K562 (cell line): ENCODE measurements around the gene DHDH. TPM values are rescaled to one million over a fixed set of nuclear protein-coding genes. Genes with fewer than 3 reads are reported as not detected.

ENCODE experiments used
- BACH1 ChIP-seq: fragments of 200-800 bp; sonication (Bioruptor generic); IDR thresholded peaks from 2 replicates; pipeline ENCODE4 v1.6.1; 2016; ENCODE audit warnings: missing genetic modification characterization, missing compliant biosample characterization
- CAMTA2 ChIP-seq: fragments of 250-450 bp; sonication (Bioruptor Pico); conservative IDR thresholded peaks from 2 replicates; pipeline ENCODE4 v1.5.1; 2022
- CBFA2T2 ChIP-seq: fragments of 450-650 bp; conservative IDR thresholded peaks from 2 replicates; pipeline ENCODE4 v1.6.1; 2017; ENCODE audit warnings: mild to moderate bottlenecking
- COPS2 ChIP-seq: fragments of 450-650 bp; conservative IDR thresholded peaks from 2 replicates; pipeline ENCODE4 v1.6.1; 2016; ENCODE audit warnings: mild to moderate bottlenecking, moderate library complexity
- ELF2 ChIP-seq: fragments of 250-450 bp; sonication (Bioruptor Pico); IDR thresholded peaks from 2 replicates; pipeline ENCODE4 v1.5.0; 2021; ENCODE audit warnings: mild to moderate bottlenecking
- ELF4 ChIP-seq: fragments of 450-650 bp; formaldehyde crosslinking; IDR thresholded peaks from 2 replicates; pipeline ENCODE4 v1.4.0; 2022; ENCODE audit warnings: missing genetic modification characterization
- FOXA1 ChIP-seq: fragments of 450-650 bp; IDR thresholded peaks from 2 replicates; pipeline ENCODE4 v1.6.1; 2016; ENCODE audit warnings: mild to moderate bottlenecking, borderline replicate concordance
- GATAD2A ChIP-seq: fragments of 450-650 bp; IDR thresholded peaks from 2 replicates; pipeline ENCODE4 v1.6.1; 2017
- NCOA2 ChIP-seq, 2 experiments: fragments of 450-650 bp; IDR thresholded peaks; 2 replicates each; pipeline ENCODE4 v1.6.1; 2018; ENCODE audit warnings: mild to moderate bottlenecking in 2 of 2, moderate library complexity in 1 of 2; ENCODE audit not compliant: partially characterized antibody in 2 of 2
- NFIX ChIP-seq: fragments of 250-450 bp; sonication (Bioruptor Pico); IDR thresholded peaks from 2 replicates; pipeline ENCODE4 v1.4.0; 2020; ENCODE audit warnings: low read depth, mild to moderate bottlenecking, moderate library complexity
- NFYB ChIP-seq: IDR thresholded peaks from 2 replicates; pipeline ENCODE4 v1.6.1; 2011; ENCODE audit warnings: mild to moderate bottlenecking, moderate library complexity; ENCODE audit not compliant: insufficient read length; ENCODE audit errors: extremely low read depth
- NR3C1 ChIP-seq: sonication (generic); formaldehyde crosslinking; IDR thresholded peaks from 2 replicates; pipeline ENCODE4 v1.8.1; 2022; ENCODE audit warnings: missing genetic modification reagents
- NRF1 ChIP-seq, 2 experiments: fragments of 450-650 bp; IDR thresholded peaks in 1 of 2; conservative IDR thresholded peaks in 1 of 2; 2 replicates each; pipeline ENCODE4 v1.6.1; 2014; ENCODE audit warnings: mild to moderate bottlenecking in 2 of 2
- TAF7 ChIP-seq: fragments of 450-650 bp; IDR thresholded peaks from 2 replicates; pipeline ENCODE4 v1.6.1; 2016; ENCODE audit warnings: missing genetic modification characterization, missing compliant biosample characterization
- YY1 ChIP-seq, 3 experiments: IDR thresholded peaks; 2 replicates each; pipeline ENCODE4 v1.6.1; 2011; ENCODE audit warnings: low read length in 2 of 3, mild to moderate bottlenecking in 2 of 3, moderate library complexity in 2 of 3, borderline replicate concordance in 1 of 3, control low read depth in 1 of 3, low read depth in 1 of 3; ENCODE audit not compliant: insufficient read depth in 3 of 3, insufficient replicate concordance in 2 of 3, control insufficient read depth in 1 of 3, insufficient read length in 1 of 3; ENCODE audit errors: extremely low read depth in 1 of 3
- ZC3H4 ChIP-seq: sonication (generic); formaldehyde crosslinking; IDR thresholded peaks from 2 replicates; pipeline ENCODE4 v1.9.0; 2021; ENCODE audit warnings: missing genetic modification reagents, borderline replicate concordance
- ZNF165 ChIP-seq: fragments of 250-450 bp; sonication (Bioruptor Pico); IDR thresholded peaks from 2 replicates; pipeline ENCODE4 v1.4.0; 2020; ENCODE audit warnings: borderline replicate concordance
- ZNF282 ChIP-seq: sonication (generic); formaldehyde crosslinking; IDR thresholded peaks from 2 replicates; pipeline ENCODE4 v1.8.1; 2023; ENCODE audit warnings: missing genetic modification reagents
- ZNF584 ChIP-seq: fragments of 200-800 bp; sonication (Bioruptor generic); IDR thresholded peaks from 2 replicates; pipeline ENCODE4 v1.6.1; 2016; ENCODE audit warnings: low read depth, mild to moderate bottlenecking, missing genetic modification characterization, missing compliant biosample characterization
- polyA plus RNA-seq, 8 experiments: library from polyadenylated mRNA; depleted of rRNA in 4 of 8; stranded (reverse) in 5 of 8; unstranded in 3 of 8; fragments of >200 nt; fragmentation: Nextera tagmentation in 2 of 8; fragmentation: Illumina TruSeq in 1 of 8; extraction: Ambion mirVana in 2 of 8; extraction: Trizol in 1 of 8; gene quantifications; 2 replicates each; pipeline versions ENCODE4 v1.2.1 to v1.2.3, GENCODE V29; 2011 to 2014; ENCODE audit warnings: inconsistent platforms in 1 of 8, missing spikeins in 1 of 8
- total RNA-seq, 7 experiments: library from RNA; depleted of rRNA in 6 of 7; stranded (reverse); fragments of >200 nt in 6 of 7; fragmentation: Illumina TruSeq in 2 of 7; extraction: Trizol in 2 of 7; gene quantifications; 2 replicates each; pipeline versions ENCODE4 v1.2.1 to v1.2.3, GENCODE V29; 2011 to 2021; ENCODE audit warnings: low replicate concordance in 1 of 7
- TF ChIP-seq, protein P1 (sequence below): fragments of 250-450 bp; sonication (Bioruptor Pico); IDR thresholded peaks from 2 replicates; pipeline ENCODE4 v1.4.0; 2020; ENCODE audit warnings: borderline replicate concordance
- TF ChIP-seq, protein P2 (sequence below): fragments of 250-450 bp; sonication (Bioruptor Pico); IDR thresholded peaks from 2 replicates; pipeline ENCODE4 v1.5.1; 2021; ENCODE audit warnings: mild to moderate bottlenecking
- TF ChIP-seq, protein P3 (sequence below), 2 experiments: fragments of 200-800 bp in 1 of 2; sonication (Bioruptor generic) in 1 of 2; sonication (generic) in 1 of 2; formaldehyde crosslinking in 1 of 2; IDR thresholded peaks in 1 of 2; conservative IDR thresholded peaks in 1 of 2; 2 replicates each; pipeline versions ENCODE4 v1.5.0 to v1.6.1; 2016 to 2020; ENCODE audit warnings: missing compliant biosample characterization in 1 of 2, missing genetic modification characterization in 1 of 2, missing genetic modification reagents in 1 of 2

DHDH gene
- total and polyA plus RNA-seq, 9 of the 15 experiments (the other 6 are each of a cell fraction or from before 2014, with no cell fraction given) = 0.37 to 1.9 (median 0.87) TPM

DNA sequence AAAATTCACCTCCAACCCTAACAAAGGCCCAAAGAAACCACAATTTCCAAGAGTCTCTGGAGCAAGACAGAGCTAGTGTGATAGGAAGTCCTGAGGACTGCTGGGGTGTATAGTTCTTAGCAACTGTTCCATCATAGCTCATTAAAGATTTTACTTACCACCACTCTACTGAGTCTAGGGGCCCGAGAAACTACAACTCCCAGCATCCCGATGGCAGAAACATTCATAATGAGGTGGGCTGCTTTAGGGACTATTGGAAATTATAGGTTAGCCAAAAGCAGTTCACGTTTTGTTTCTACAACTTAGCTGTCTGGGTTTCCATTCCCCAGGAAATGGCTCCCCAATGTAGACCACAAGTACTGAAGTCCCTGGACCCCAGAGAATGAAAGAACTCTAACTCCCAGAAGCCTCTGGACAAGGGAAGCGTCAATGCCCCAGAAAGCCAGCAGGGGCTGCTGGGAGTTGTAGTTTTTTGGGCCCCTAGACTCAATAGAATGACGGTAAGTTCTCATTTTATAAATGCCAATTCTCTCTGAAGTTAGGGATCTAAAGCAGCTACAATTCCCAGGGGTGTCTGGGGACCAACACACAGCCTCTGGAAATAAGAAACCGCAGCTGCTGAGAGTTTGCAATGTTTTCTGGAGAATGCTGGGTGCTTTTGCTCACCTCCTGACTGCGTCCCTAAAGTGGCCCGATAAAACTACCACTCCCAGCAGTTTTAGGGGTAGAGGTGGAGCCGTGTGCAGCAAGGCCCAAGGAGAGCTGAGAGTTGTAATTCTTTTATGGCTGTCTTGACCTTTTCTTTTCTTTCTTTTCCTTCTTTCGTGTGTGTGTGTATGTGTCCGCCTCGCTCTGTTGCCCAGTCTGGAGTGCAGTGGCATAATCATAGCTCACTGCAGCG is 42.7 kb downstream of the DHDH start (continued):
- TF ChIP-seq, protein P1, sequence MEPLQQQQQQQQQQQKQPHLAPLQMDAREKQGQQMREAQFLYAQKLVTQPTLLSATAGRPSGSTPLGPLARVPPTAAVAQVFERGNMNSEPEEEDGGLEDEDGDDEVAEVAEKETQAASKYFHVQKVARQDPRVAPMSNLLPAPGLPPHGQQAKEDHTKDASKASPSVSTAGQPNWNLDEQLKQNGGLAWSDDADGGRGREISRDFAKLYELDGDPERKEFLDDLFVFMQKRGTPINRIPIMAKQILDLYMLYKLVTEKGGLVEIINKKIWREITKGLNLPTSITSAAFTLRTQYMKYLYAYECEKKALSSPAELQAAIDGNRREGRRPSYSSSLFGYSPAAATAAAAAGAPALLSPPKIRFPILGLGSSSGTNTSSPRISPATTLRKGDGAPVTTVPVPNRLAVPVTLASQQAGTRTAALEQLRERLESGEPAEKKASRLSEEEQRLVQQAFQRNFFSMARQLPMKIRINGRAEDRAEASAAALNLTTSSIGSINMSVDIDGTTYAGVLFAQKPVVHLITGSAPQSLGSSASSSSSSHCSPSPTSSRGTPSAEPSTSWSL = no peak
- TF ChIP-seq, protein P2, sequence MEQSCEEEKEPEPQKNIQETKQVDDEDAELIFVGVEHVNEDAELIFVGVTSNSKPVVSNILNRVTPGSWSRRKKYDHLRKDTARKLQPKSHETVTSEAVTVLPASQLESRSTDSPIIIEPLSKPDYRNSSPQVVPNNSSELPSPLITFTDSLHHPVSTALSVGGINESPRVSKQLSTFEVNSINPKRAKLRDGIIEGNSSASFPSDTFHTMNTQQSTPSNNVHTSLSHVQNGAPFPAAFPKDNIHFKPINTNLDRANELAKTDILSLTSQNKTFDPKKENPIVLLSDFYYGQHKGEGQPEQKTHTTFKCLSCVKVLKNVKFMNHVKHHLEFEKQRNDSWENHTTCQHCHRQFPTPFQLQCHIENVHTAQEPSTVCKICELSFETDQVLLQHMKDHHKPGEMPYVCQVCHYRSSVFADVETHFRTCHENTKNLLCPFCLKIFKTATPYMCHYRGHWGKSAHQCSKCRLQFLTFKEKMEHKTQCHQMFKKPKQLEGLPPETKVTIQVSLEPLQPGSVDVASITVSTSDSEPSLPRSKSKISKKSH = no peak
- no peak for TF ChIP-seq NFIX (CRISPR knock-in tag)
- TF ChIP-seq NRF1 (conservative IDR thresholded peaks at IDR 0.05 in 1 of 2, IDR thresholded peaks at IDR 0.05 in 1 of 2) = no peak
- no peak for TF ChIP-seq CAMTA2 (CRISPR knock-in tag)
- no peak for TF ChIP-seq ELF2 (CRISPR knock-in tag)
- TF ChIP-seq ELF4 (CRISPR knock-in tag) = no peak
- TF ChIP-seq NR3C1 (CRISPR knock-in tag) = no peak
- TF ChIP-seq NCOA2 (IDR thresholded peaks at IDR 0.05; ENCODE audit: partially characterized antibody in 2 of 2) = no peak
- TF ChIP-seq GATAD2A = no peak
- TF ChIP-seq BACH1 (tag) = peak; percentile 66; the same call in 1 of the 2 replicates
- no peak for TF ChIP-seq COPS2
- TF ChIP-seq ZNF165 (CRISPR knock-in tag) = no peak
- TF ChIP-seq NFYB = no peak
- TF ChIP-seq, protein P3, sequence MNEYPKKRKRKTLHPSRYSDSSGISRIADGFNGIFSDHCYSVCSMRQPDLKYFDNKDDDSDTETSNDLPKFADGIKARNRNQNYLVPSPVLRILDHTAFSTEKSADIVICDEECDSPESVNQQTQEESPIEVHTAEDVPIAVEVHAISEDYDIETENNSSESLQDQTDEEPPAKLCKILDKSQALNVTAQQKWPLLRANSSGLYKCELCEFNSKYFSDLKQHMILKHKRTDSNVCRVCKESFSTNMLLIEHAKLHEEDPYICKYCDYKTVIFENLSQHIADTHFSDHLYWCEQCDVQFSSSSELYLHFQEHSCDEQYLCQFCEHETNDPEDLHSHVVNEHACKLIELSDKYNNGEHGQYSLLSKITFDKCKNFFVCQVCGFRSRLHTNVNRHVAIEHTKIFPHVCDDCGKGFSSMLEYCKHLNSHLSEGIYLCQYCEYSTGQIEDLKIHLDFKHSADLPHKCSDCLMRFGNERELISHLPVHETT (CRISPR knock-in tag; conservative IDR thresholded peaks at IDR 0.05 in 1 of 2, IDR thresholded peaks at IDR 0.05 in 1 of 2) = 0 out of 4 replicates have a peak, but pooled peaks of 1 of the 2 experiments have one; percentile 16
- no peak for TF ChIP-seq FOXA1
- peak in 2 of 3 experiments; percentile 49 to 59 for TF ChIP-seq YY1 (IDR thresholded peaks at IDR 0.05; ENCODE audit: borderline replicate concordance in 1 of 3, control insufficient read depth in 1 of 3, extremely low read depth in 1 of 3, insufficient read depth in 3 of 3, insufficient read length in 1 of 3, insufficient replicate concordance in 2 of 3, low read depth in 1 of 3, low read length in 2 of 3)
- TF ChIP-seq ZC3H4 (CRISPR knock-in tag) = no peak
- no peak for TF ChIP-seq TAF7 (tag)
- TF ChIP-seq CBFA2T2 = no peak
- no peak for TF ChIP-seq ZNF282 (CRISPR knock-in tag)
- TF ChIP-seq ZNF584 (CRISPR knock-in tag) = peak; percentile 63; the same call in 1 of the 2 replicates
